Stimulated activated CD4-positive, alpha-beta T cell treated with anti-CD3 and anti-CD28 coated beads, Interleukin-15, amount 100 ng/mL, for 1 hour (primary cell): ENCODE data around the gene CTBP2.
"Not testable (repeated sequence)": the region's sequence is repeated elsewhere in the genome, so short reads cannot be mapped to it uniquely, and the experiment has no call there.

ENCODE experiments used
- DNase-seq, 2 donors: peaks; one replicate each; pipeline ENCODE4 v3.0.0-alpha.2; 2020; ENCODE audit warnings: low read depth in 1 of 2, low spot score in 1 of 2

Gene CTBP2

GRCh38 chr10:125067764-125068163, 92.6 kb downstream of the CTBP2 start:
- DNase-seq = no peak

GRCh38 chr10:125066764-125067450, 93.5 kb downstream of the CTBP2 start:
- no peak for DNase-seq

- no peak for DNase-seq
Measured at GRCh38 chr10:125064681-125065492, 95.5 kb downstream of the CTBP2 start.

- no peak for DNase-seq
Measured at GRCh38 chr10:125063256-125063925, 97.0 kb downstream of the CTBP2 start.

- DNase-seq = no peak
Measured at GRCh38 chr10:125062914-125063230, 97.5 kb downstream of the CTBP2 start.

GRCh38 chr10:125062227-125062913, 98.0 kb downstream of the CTBP2 start:
- no peak for DNase-seq

- DNase-seq = no peak
Measured at GRCh38 chr10:125061557-125062226, 98.7 kb downstream of the CTBP2 start.

GRCh38 chr10:125060826-125061556, 99.4 kb downstream of the CTBP2 start:
- DNase-seq = peak in 1 of 2 donors; percentile 6

GRCh38 chr10:125060482-125060825, 99.9 kb downstream of the CTBP2 start:
- DNase-seq = no peak

GRCh38 chr10:125060026-125060425, 100.3 kb downstream of the CTBP2 start:
- no peak for DNase-seq

GRCh38 chr10:125059348-125059747, 101.0 kb downstream of the CTBP2 start:
- DNase-seq = not testable (repeated sequence)

GRCh38 chr10:125057158-125058001, 103.0 kb downstream of the CTBP2 start:
- DNase-seq = no peak

- no peak for DNase-seq
Measured at GRCh38 chr10:125056161-125057132, 103.9 kb downstream of the CTBP2 start.

- no peak for DNase-seq
Measured at GRCh38 chr10:125055446-125055845, 104.9 kb downstream of the CTBP2 start.

- no peak for DNase-seq
Measured at GRCh38 chr10:125054669-125055268, 105.6 kb downstream of the CTBP2 start.

- no peak for DNase-seq
Measured at GRCh38 chr10:125054216-125054615, 106.1 kb downstream of the CTBP2 start.

GRCh38 chr10:125052146-125052545, 108.2 kb downstream of the CTBP2 start:
- DNase-seq = no peak

GRCh38 chr10:125050383-125050782, 110.0 kb downstream of the CTBP2 start:
- DNase-seq = no peak
